ENCODE data around the gene NETO2.

- TF ChIP-seq CTCF (IDR thresholded peaks at IDR 0.05; ENCODE audit: poor library complexity, severe bottlenecking) (peak; percentile 96), EP300 (conservative IDR thresholded peaks at IDR 0.05; ENCODE audit: poor library complexity, severe bottlenecking) (no peak), EZH2 (IDR thresholded peaks at IDR 0.05; ENCODE audit: borderline replicate concordance, insufficient read depth, low read length, poor library complexity, severe bottlenecking) (no peak)
Observed at GRCh38 chr16:47037746-47038458, 105.8 kb downstream of the NETO2 start.

Data from neural cell (in vitro differentiated cells).